A549 treated with CpdA at 1 μM for 4 hours (cell line): ENCODE data around the gene PRTFDC1. TPM values are rescaled to one million over a fixed set of nuclear protein-coding genes. Genes with fewer than 3 reads are reported as not detected.

Source experiments
- total RNA-seq: library from RNA; stranded (reverse); fragments of 200-300 nt; extraction: Qiagen RNA extraction; gene quantifications from 5 replicates; pipeline ENCODE4 v1.2.3, GENCODE V29; 2022; ENCODE audit warnings: low read depth

Gene PRTFDC1
- 16.0 to 20.5 TPM (median 17.5 TPM) in 5 replicates for total RNA-seq

DNA sequence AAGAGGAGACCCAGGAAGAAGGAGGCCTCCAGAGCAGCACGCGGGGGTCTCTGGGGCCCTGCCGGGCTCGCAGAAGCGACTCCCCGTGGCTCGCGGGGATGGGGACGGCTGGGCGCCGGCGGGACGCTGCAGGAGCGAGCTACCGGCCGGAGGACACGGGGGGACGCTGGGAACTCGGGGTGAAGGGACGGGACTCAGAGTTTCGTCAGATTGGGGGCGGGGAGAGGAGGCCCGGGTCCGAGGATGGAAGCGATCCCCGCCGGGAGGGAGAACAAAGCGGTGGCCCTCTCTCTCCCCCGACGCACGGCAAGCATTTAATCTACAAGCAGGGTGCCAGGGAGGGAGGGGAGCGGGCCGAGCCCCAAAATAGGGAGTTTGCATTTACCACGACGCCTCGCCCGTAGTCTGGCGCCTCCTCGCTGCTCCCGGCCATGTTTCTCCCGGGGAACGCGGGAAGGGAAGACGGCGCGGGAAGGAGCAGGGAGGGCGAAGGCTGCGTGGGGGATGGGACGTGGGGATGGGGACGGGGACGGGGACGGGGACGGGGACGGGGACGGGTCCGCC lies at the start of gene PRTFDC1:
PRTFDC1 (minus strand) TSS at position 464 of the 564 bp plus-strand sequence; CDS start at position 433, 31 bp downstream.

Other genes starting within 250 kb of the PRTFDC1 start
- 45.9 to 74.6 TPM (median 51.7 TPM) in 5 replicates for gene ARHGAP21, start 228.7 kb downstream of the PRTFDC1 start, total RNA-seq
- 0.09 to 0.29 TPM (median 0.22 TPM) in 4 of 5 replicates, not detected in the other for gene ENKUR, start 63.6 kb upstream of the PRTFDC1 start, total RNA-seq
- 3.9 to 4.3 TPM (median 4.1 TPM) in 5 replicates for gene THNSL1, start 64.0 kb upstream of the PRTFDC1 start, total RNA-seq
- gene GPR158, start 222.4 kb upstream of the PRTFDC1 start, total RNA-seq, result 0.04 to 0.07 TPM (median 0.05 TPM) in 4 of 5 replicates, not detected in the other